Bronchial epithelial cell (primary cell): ENCODE results near the gene TRIM46. TPM values are rescaled to one million over a fixed set of nuclear protein-coding genes. Genes with fewer than 3 reads are reported as not detected.
A peak's percentile ranks its signal among the peaks of the same experiment; 100 is the strongest.

Experiments
- DNase-seq: peaks from one replicate; pipeline ENCODE4 v3.0.0-alpha.2; 2010; ENCODE audit warnings: low read depth
- FAIRE-seq: peaks from 2 replicates; lab custom pipeline; 2011; peaks lifted over from hg19 to GRCh38; lab: Jason Lieb, UNC
- H3K27me3 ChIP-seq: 2 replicates; pipeline ENCODE4 v1.5.1; 2011; ENCODE audit warnings: low read length; ENCODE audit not compliant: control insufficient read depth, insufficient read depth
- H3K36me3 ChIP-seq: 2 replicates; pipeline ENCODE4 v1.5.1; 2011; ENCODE audit warnings: low read length; ENCODE audit not compliant: control insufficient read depth, insufficient read depth
- H3K4me3 ChIP-seq: 2 replicates; pipeline ENCODE4 v1.5.1; 2011; ENCODE audit warnings: mild to moderate bottlenecking, low read depth, low read length, control low read depth
- total RNA-seq: library from RNA; depleted of rRNA; stranded (reverse); fragments of >200 nt; gene quantifications from 2 replicates; pipeline ENCODE4 v1.2.1, GENCODE V29; 2014
- TF ChIP-seq, protein P1 (sequence below): IDR thresholded peaks from 2 replicates; pipeline ENCODE4 v1.5.1; 2011; ENCODE audit warnings: mild to moderate bottlenecking, moderate library complexity, low read length, control low read depth, inconsistent platforms; ENCODE audit not compliant: insufficient read depth, severe bottlenecking

Gene TRIM46
- total RNA-seq, 1 donor from 2014 or later: 0.26 TPM

DNA sequence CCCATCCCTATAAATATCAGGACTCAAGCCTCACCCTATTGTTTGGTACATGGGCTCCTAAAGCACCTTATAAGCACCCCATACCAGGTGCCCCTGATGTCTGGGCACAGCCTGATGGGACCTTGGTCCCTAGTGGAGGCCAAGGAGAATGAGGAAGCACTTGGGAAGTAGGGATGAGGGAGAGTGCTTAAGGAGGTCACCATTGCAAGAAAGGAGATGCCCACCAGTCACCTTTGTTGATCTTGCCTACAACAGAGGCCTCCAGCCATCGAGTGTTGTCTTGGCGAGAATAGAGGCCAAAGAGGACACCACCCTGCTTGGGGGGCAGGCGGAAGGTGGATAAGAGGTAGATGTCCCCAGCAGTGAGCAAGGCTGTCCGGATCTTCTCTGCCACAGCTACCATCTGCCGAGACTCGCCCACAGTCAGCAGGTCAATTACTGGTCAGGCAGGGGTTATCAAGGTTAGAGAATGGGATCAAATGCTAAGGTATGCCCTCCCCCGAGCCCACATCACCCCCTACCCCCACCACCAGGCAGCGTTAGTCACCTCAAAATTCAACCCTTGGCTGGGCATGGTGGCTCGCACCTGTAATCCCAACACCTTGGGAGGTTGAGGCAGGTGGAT lies 32.4 kb downstream of the TRIM46 start:
- Histone ChIP-seq H3K4me3 (no peak overlapping the region), H3K27me3 (no peaks in the 10 kb centered on the region), H3K36me3 (peaks cover 5% of the 10 kb centered on the region)
- DNase-seq (no peak), FAIRE-seq (no peak)
- TF ChIP-seq, protein P1, sequence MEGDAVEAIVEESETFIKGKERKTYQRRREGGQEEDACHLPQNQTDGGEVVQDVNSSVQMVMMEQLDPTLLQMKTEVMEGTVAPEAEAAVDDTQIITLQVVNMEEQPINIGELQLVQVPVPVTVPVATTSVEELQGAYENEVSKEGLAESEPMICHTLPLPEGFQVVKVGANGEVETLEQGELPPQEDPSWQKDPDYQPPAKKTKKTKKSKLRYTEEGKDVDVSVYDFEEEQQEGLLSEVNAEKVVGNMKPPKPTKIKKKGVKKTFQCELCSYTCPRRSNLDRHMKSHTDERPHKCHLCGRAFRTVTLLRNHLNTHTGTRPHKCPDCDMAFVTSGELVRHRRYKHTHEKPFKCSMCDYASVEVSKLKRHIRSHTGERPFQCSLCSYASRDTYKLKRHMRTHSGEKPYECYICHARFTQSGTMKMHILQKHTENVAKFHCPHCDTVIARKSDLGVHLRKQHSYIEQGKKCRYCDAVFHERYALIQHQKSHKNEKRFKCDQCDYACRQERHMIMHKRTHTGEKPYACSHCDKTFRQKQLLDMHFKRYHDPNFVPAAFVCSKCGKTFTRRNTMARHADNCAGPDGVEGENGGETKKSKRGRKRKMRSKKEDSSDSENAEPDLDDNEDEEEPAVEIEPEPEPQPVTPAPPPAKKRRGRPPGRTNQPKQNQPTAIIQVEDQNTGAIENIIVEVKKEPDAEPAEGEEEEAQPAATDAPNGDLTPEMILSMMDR: no peak

DNA sequence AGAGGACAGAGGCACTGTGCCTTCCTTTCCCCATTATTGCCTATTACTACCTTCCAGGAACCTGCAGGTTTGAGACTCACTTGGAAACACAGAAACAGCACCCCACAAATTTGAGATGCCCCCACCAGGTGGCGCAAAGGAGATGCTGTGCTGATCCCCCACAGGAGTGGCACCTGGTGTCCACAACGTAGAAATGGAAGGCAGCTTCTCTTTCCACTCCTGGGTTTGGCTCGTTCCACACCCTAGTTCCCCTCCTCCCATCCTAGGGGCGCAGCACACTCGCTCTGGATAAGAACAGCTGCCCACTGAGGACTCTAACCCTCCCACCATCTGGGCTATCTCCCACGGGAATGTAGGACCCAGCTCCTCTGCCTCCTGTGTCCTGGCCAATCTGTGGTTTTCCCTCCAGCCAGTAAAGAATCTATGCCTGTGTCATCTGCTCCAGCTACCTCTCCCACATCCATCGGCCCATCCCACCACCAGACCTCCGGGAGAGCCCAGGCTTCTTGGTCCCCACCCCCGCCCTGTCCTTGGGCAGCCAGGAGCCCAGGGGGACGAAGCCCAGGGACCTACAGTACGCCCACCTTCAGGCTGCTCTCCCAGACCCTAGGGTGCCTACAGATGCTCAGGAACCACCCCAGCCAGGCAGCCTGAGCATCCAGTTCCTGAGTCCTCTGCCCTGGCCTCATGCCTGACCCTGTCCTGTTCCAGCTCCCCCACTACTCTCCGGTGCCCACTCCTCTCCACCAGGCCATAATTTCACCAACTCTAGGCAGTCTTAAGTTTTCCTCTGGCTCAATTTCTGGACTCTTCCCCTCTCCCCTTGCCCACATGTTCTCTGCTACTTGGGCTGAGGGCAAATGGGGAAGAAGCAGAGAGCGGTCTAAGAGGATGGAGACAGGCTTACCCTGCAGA lies 33.5 kb downstream of the TRIM46 start:
- no peak overlapping the region for H3K4me3 ChIP-seq
- no peaks in the 10 kb centered on the region for H3K27me3 ChIP-seq
- H3K36me3 ChIP-seq: peaks cover 6% of the 10 kb centered on the region
- FAIRE-seq (peak; percentile 93), DNase-seq (peak; percentile 76)
- TF ChIP-seq, protein P1: peak; percentile 94

DNA sequence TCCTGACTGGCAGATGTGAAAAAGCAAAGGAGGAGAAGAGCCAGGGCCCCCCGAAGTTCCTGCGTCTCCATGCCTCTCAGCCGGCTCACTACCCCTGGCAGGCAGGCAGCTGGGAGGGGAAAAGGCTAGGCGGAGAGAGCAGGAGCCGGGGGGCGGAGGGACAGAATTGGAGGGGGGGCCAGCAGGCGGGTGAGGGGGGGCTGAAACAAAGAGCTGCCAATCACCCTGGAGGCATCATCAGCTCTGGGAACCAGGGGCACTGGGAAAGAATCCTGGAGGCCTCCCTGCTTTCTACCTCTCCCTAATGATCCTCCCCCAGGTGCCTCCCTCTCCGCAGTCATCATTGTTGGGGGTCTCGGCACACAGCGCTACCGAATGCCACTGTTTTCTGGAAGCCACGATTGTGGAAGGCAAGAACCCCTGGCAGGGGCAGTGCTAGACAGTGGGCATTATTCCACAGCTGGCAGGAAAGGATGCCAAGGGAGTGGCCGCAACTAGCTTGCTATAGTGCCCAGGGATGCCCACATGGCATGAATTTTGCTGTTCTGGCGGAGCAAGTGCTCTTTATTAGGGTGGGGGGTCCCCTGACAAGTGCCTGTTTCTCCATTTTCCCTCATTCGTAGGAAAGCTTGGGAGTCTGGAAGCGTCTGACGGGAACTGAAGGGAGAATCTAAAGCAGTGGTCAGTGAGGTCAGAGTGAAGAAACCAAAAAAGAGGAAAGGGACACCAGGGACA lies 34.3 kb downstream of the TRIM46 start, which contains the start of gene THBS3:
Gene THBS3 (minus strand): TSS at position 92 of the 735 bp plus-strand sequence. CDS start 21 bp downstream, at position 71.
- H3K27me3 ChIP-seq: no peaks in the 10 kb centered on the region
- no peak for FAIRE-seq
- TF ChIP-seq, protein P1: no peak
- peaks cover 7% of the 10 kb centered on the region for H3K36me3 ChIP-seq
- peak within 1 kb of the TSS; percentile 90 for H3K4me3 ChIP-seq
- DNase-seq: no peak

DNA sequence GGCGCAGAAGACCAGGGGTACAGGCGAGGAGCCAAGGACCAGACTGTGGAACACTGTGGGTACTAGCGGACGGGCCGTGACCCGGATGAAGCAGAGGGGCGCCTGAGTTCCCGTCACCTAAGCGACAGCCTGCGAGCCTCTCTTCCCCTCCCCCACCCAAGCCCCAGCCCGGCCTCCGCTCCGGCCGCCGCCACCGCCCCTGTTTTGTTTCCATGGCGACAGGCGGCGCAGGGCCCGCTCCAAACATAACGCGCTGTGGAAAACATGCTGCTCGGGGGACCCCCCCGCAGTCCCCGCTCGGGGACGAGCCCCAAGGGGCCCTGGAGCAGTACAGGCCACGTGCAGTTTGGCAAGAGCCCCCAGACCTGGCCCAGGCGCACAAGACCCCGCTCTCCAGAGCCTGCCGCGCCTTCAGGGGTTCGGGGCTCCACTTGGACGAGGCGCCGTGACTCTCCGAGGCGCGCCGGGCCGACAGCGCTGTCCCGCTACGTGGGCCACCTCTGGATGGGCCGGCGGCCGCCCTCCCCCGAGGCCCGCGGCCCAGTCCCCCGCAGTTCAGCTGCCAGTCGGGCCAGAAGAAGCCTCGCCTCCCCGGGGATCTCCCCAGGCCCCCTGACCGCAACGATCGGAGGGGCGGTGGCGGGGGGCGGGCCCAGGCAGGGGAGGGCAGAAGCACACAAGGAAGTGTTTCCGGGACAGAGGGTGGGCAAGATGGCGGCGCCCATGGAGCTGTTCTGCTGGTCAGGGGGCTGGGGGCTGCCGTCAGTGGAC lies 35.1 kb downstream of the TRIM46 start, which contains the start of gene MTX1:
Gene MTX1 (plus strand): TSS at position 155 of the 771 bp plus-strand sequence. CDS start 110 bp downstream, at position 265.
- peaks cover 7% of the 10 kb centered on the region for H3K36me3 ChIP-seq
- no peaks in the 10 kb centered on the region for H3K27me3 ChIP-seq
- DNase-seq (peak; percentile 45), FAIRE-seq (no peak)
- peak within 1 kb of the TSS; percentile 90 for H3K4me3 ChIP-seq
- TF ChIP-seq, protein P1: no peak

DNA sequence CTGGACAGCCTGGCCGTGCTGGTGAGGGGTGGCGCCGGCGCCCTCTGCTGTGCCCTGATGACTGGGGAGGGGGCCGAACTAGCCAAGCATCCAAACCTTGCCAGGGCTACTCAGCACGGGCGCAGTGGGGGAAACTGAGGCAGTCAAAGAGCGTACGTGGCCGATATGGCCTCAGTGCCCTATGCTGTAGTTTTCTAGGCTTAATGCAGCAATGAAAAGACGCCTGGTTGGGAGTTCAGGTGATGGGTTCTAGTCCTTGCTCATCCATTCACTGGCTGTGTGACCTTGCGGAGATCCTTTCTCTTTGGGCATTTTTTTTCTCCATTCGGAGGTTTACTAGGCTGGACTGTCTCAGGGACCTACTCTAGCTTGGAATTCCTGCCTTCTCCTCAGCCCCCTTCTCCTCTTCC lies 35.7 kb downstream of the TRIM46 start:
- FAIRE-seq: no peak
- Histone ChIP-seq H3K4me3 (peak overlapping the region; percentile 90), H3K27me3 (no peaks in the 10 kb centered on the region), H3K36me3 (peaks cover 7% of the 10 kb centered on the region)
- no peak for DNase-seq
- TF ChIP-seq, protein P1: no peak
